Adrenal gland (tissue), 12 donors: ENCODE measurements around the gene PDGFRB. TPM values are rescaled to one million over a fixed set of nuclear protein-coding genes. Genes with fewer than 3 reads are reported as not detected.

Source experiments
- DNase-seq, 7 donors: peaks; one replicate each; pipeline ENCODE4 v3.0.0-alpha.2; 2019 to 2020
- H3K27ac ChIP-seq, 5 donors: fragments of 200-600 bp; sonication (generic) in 4 of 5; 1 replicate in 3 of 5; 2 replicates in 2 of 5; pipeline versions ENCODE4 v1.5.1 to v1.8.0; 2016 to 2020; ENCODE audit warnings: mild to moderate bottlenecking in 1 of 5
- H3K27me3 ChIP-seq: fragments of 200-600 bp; 2 replicates; pipeline ENCODE4 v1.8.0; 2021
- H3K36me3 ChIP-seq, 2 donors: fragments of 200-600 bp; replicated peaks in 1 of 2; 1 replicate in 1 of 2; 2 replicates in 1 of 2; pipeline versions ENCODE4 v1.5.1 to v1.8.0; 2018 to 2022
- H3K4me1 ChIP-seq, 2 donors: fragments of 200-600 bp; replicated peaks in 1 of 2; 1 replicate in 1 of 2; 2 replicates in 1 of 2; pipeline versions ENCODE4 v1.5.1 to v1.8.0; 2018 to 2021
- H3K4me3 ChIP-seq, 4 donors: fragments of 200-600 bp; sonication (generic) in 3 of 4; one replicate each; pipeline ENCODE4 v1.5.1; 2016 to 2018
- H3K9me3 ChIP-seq, 3 donors: fragments of 200-600 bp; sonication (generic) in 1 of 3; replicated peaks in 1 of 3; 1 replicate in 2 of 3; 2 replicates in 1 of 3; pipeline versions ENCODE4 v1.5.1 to v1.8.0; 2016 to 2021
- CTCF ChIP-seq, 6 experiments: fragments of 450-650 bp in 4 of 6; fragments of 200-600 bp in 2 of 6; sonication (generic) in 1 of 6; IDR thresholded peaks; 1 replicate in 5 of 6; 2 replicates in 1 of 6; pipeline versions ENCODE4 v1.5.1 to v1.8.0; 2016 to 2021; ENCODE audit warnings: antibody characterized with exemption in 6 of 6, mild to moderate bottlenecking in 2 of 6, moderate library complexity in 1 of 6
- POLR2A ChIP-seq, 2 donors: fragments of 450-650 bp; IDR thresholded peaks; one replicate each; pipeline ENCODE4 v1.6.1; 2017; ENCODE audit warnings: antibody characterized with exemption in 2 of 2, mild to moderate bottlenecking in 2 of 2, moderate library complexity in 1 of 2
- WGBS, 4 donors: extraction: QIAGEN DNeasy Blood & Tissue Kit in 2 of 4; methylation state at CpG; one replicate each; pipeline versions ENCODE4 v1.1.5 to v1.1.7; 2013 to 2017; 5-methylcytosine and 5-hydroxymethylcytosine counted together
- intact Hi-C, 2 donors: fragments of 100-400 bp; cut with DNase I; formaldehyde crosslinking; loops; one replicate each; pipeline versions ENCODE4 v1.14.1 to v1.15.0; 2022 to 2023
- polyA plus RNA-seq, 3 donors: library from polyadenylated mRNA; stranded (reverse); fragments of 200-250 nt in 2 of 3; fragments of 350-450 nt in 1 of 3; fragmentation: Illumina TruSeq in 1 of 3; extraction: RNeasy Lipid Tissue Mini Kit (QIAGEN cat#74804) in 1 of 3; gene quantifications; one replicate each; pipeline ENCODE4 v1.2.3, GENCODE V29; 2013 to 2014
- total RNA-seq, 9 donors: library from RNA; depleted of rRNA in 4 of 9; stranded (reverse); fragments of >200 nt in 4 of 9; fragments of 120-200 nt in 1 of 9; fragmentation: NEBNext Ultra II Directional in 1 of 9; extraction: Animal tissue kit (Norgen Biotek cat#: 25700) in 1 of 9; gene quantifications; one replicate each; pipeline versions ENCODE4 v1.1.0 to v1.2.4, GENCODE V29; 2013 to 2023
- donor health status: healthy with polysubstance abuse.
- donor health status: Bipolar disorder and iron deficiency.
- donor health status: DM: yes; HTN: yes; CAD: no.
- donor health status: DM: no; HTN: no; CAD: no.
- donor health status: DM: no; HTN: no; CAD: no.
- donor health status: DM: yes; HTN: yes; CAD: no.

The PDGFRB gene
- total and polyA plus RNA-seq, 12 donors: 21.3 to 188 (median 73.1) TPM

- no peaks in the 10 kb centered on the region for H3K9me3 ChIP-seq
- 65 to 69% (median 66%) methylated on average over 9 to 13 of the region's 13 CpGs for WGBS, 4 donors
- no peaks in the 10 kb centered on the region for H3K4me1 ChIP-seq
- DNase-seq: no peak
- H3K27me3 ChIP-seq: peaks cover 15% of the 10 kb centered on the region
- no peaks in the 10 kb centered on the region for H3K36me3 ChIP-seq
- H3K4me3 ChIP-seq: no peak overlapping the region
- peak in 1 of 6 experiments; percentile 15 for TF ChIP-seq CTCF (IDR thresholded peaks at IDR 0.05)
- TF ChIP-seq POLR2A (IDR thresholded peaks at IDR 0.05): no peak
- H3K27ac ChIP-seq: peak overlapping the region in 1 of 5 donors; percentile 14
- intact Hi-C loops: loop anchor here (5.0 to 10.0 kb wide), 5 partner anchors 49 to 274 kb away; no protein-coding TSS in a partner anchor
Observed at GRCh38 chr5:150163547-150164059, 8.0 kb upstream of the PDGFRB start.

DNA sequence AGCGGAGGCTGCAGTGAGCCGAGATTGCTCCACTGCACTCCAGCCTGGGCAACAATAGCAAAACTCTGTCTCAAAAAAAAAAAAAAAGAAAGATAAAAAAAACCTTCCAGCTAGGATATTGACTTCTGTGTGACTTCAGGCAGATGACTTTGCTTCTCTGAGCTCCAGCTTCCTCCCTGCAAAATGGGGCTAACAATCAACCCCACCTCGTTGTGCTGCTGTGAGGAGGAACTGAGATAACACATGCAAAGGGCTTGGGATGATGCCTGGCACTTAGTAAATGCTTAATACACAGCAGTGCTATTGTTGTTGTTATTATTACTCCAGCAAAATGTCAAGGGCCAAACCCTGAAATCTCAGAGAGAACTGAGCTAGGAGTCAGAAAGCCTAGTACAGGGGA, 7.4 kb upstream of the PDGFRB start:
- Histone ChIP-seq H3K36me3 (no peaks in the 10 kb centered on the region), H3K9me3 (no peaks in the 10 kb centered on the region), H3K27ac (peak overlapping the region in 1 of 5 donors; percentile 14), H3K27me3 (peaks cover 15% of the 10 kb centered on the region), H3K4me1 (no peaks in the 10 kb centered on the region), H3K4me3 (no peak overlapping the region)
- 66 to 80% (median 75%) methylated on average over 3 of the region's 3 CpGs for WGBS, 4 donors
- no peak for TF ChIP-seq CTCF (IDR thresholded peaks at IDR 0.05)
- no peak for TF ChIP-seq POLR2A (IDR thresholded peaks at IDR 0.05)
- DNase-seq: no peak
- intact Hi-C loops: loop anchor here (5.0 to 10.0 kb wide), 5 partner anchors 49 to 274 kb away; no protein-coding TSS in a partner anchor

- DNase-seq: no peak
- peaks cover 7% of the 10 kb centered on the region for H3K27me3 ChIP-seq
- H3K9me3 ChIP-seq: no peaks in the 10 kb centered on the region
- no peak overlapping the region for H3K27ac ChIP-seq
- no peak overlapping the region for H3K4me3 ChIP-seq
- H3K36me3 ChIP-seq: no peaks in the 10 kb centered on the region
- TF ChIP-seq POLR2A (IDR thresholded peaks at IDR 0.05): no peak
- TF ChIP-seq CTCF (IDR thresholded peaks at IDR 0.05): no peak
- intact Hi-C loops: loop anchor here (5.0 to 10.0 kb wide), 5 partner anchors 50 to 275 kb away; no protein-coding TSS in a partner anchor
- H3K4me1 ChIP-seq: no peaks in the 10 kb centered on the region
- 72 to 94% (median 86%) methylated on average over 3 of the region's 3 CpGs for WGBS, 4 donors
Observed at GRCh38 chr5:150162142-150162513, 6.5 kb upstream of the PDGFRB start.

GRCh38 chr5:150161242-150162141, 5.8 kb upstream of the PDGFRB start:
- H3K27ac ChIP-seq: peak overlapping the region in 1 of 5 donors; percentile 85
- DNase-seq: peak; percentile 76 to 91 (median 80)
- H3K4me3 ChIP-seq: no peak overlapping the region
- WGBS, 4 donors: 40 to 56% (median 47%) methylated on average over 12 to 14 of the region's 14 CpGs
- TF ChIP-seq POLR2A (IDR thresholded peaks at IDR 0.05) (no peak), CTCF (IDR thresholded peaks at IDR 0.05) (peak; percentile 87 to 95 (median 91))
- H3K36me3 ChIP-seq: no peaks in the 10 kb centered on the region
- intact Hi-C loops: loop anchor here (5.0 to 10.0 kb wide), 5 partner anchors 51 to 276 kb away; no protein-coding TSS in a partner anchor
- no peaks in the 10 kb centered on the region for H3K9me3 ChIP-seq
- peaks cover 1% of the 10 kb centered on the region in 2 donors for H3K4me1 ChIP-seq
- H3K27me3 ChIP-seq: peaks cover 2% of the 10 kb centered on the region
